Globus pallidus (tissue), 1 donor: ENCODE measurements around the gene SNRNP35.
"Not testable (repeated sequence)": the region's sequence is repeated elsewhere in the genome, so short reads cannot be mapped to it uniquely, and the experiment has no call there.

Experiments used
- DNase-seq: peaks from one replicate; pipeline ENCODE4 v3.0.0-alpha.2; 2015; ENCODE audit warnings: low spot score

The SNRNP35 gene

GRCh38 chr12:123489580-123489979, 31.6 kb downstream of the SNRNP35 start:
- no peak for DNase-seq

- DNase-seq: no peak
Measured at GRCh38 chr12:123490089-123490488, 32.1 kb downstream of the SNRNP35 start.

GRCh38 chr12:123491056-123491455, 33.1 kb downstream of the SNRNP35 start:
- no peak for DNase-seq

GRCh38 chr12:123491481-123491880, 33.5 kb downstream of the SNRNP35 start:
- DNase-seq: no peak

GRCh38 chr12:123492339-123493039, 34.5 kb downstream of the SNRNP35 start:
- not testable (repeated sequence) for DNase-seq

GRCh38 chr12:123494124-123494851, 36.3 kb downstream of the SNRNP35 start:
- DNase-seq: no peak

GRCh38 chr12:123497065-123497464, 39.1 kb downstream of the SNRNP35 start:
- no peak for DNase-seq

GRCh38 chr12:123498126-123498825, 40.3 kb downstream of the SNRNP35 start:
- no peak for DNase-seq

GRCh38 chr12:123499332-123499731, 41.4 kb downstream of the SNRNP35 start:
- DNase-seq: no peak

GRCh38 chr12:123502163-123502704, 44.3 kb downstream of the SNRNP35 start:
- peak; percentile 81 for DNase-seq

GRCh38 chr12:123506059-123506842, 48.3 kb downstream of the SNRNP35 start:
- no peak for DNase-seq

- DNase-seq: no peak
Measured at GRCh38 chr12:123506843-123507236, 48.9 kb downstream of the SNRNP35 start.

GRCh38 chr12:123512838-123513665, 55.1 kb downstream of the SNRNP35 start:
- DNase-seq: no peak

- no peak for DNase-seq
Measured at GRCh38 chr12:123513805-123514204, 55.9 kb downstream of the SNRNP35 start.

GRCh38 chr12:123514582-123515221, 56.8 kb downstream of the SNRNP35 start:
- not testable (repeated sequence) for DNase-seq

- DNase-seq: no peak
Measured at GRCh38 chr12:123516216-123516780, 58.4 kb downstream of the SNRNP35 start.
